Adrenal gland (tissue), 12 donors: ENCODE measurements around the gene SIK2. TPM values are rescaled to one million over a fixed set of nuclear protein-coding genes. Genes with fewer than 3 reads are reported as not detected.

Experiments
- DNase-seq, 7 donors: peaks; one replicate each; pipeline ENCODE4 v3.0.0-alpha.2; 2019 to 2020
- H3K27ac ChIP-seq, 5 donors: fragments of 200-600 bp; sonication (generic) in 4 of 5; 1 replicate in 3 of 5; 2 replicates in 2 of 5; pipeline versions ENCODE4 v1.5.1 to v1.8.0; 2016 to 2020; ENCODE audit warnings: mild to moderate bottlenecking in 1 of 5
- H3K27me3 ChIP-seq: fragments of 200-600 bp; 2 replicates; pipeline ENCODE4 v1.8.0; 2021
- H3K36me3 ChIP-seq, 2 donors: fragments of 200-600 bp; replicated peaks in 1 of 2; 1 replicate in 1 of 2; 2 replicates in 1 of 2; pipeline versions ENCODE4 v1.5.1 to v1.8.0; 2018 to 2022
- H3K4me1 ChIP-seq, 2 donors: fragments of 200-600 bp; replicated peaks in 1 of 2; 1 replicate in 1 of 2; 2 replicates in 1 of 2; pipeline versions ENCODE4 v1.5.1 to v1.8.0; 2018 to 2021
- H3K4me3 ChIP-seq, 4 donors: fragments of 200-600 bp; sonication (generic) in 3 of 4; one replicate each; pipeline ENCODE4 v1.5.1; 2016 to 2018
- H3K9me3 ChIP-seq, 3 donors: fragments of 200-600 bp; sonication (generic) in 1 of 3; replicated peaks in 1 of 3; 1 replicate in 2 of 3; 2 replicates in 1 of 3; pipeline versions ENCODE4 v1.5.1 to v1.8.0; 2016 to 2021
- POLR2A ChIP-seq, 2 donors: fragments of 450-650 bp; IDR thresholded peaks; one replicate each; pipeline ENCODE4 v1.6.1; 2017; ENCODE audit warnings: antibody characterized with exemption in 2 of 2, mild to moderate bottlenecking in 2 of 2, moderate library complexity in 1 of 2
- WGBS, 4 donors: extraction: QIAGEN DNeasy Blood & Tissue Kit in 2 of 4; methylation state at CpG; one replicate each; pipeline versions ENCODE4 v1.1.5 to v1.1.7; 2013 to 2017; 5-methylcytosine and 5-hydroxymethylcytosine counted together
- intact Hi-C, 2 donors: fragments of 100-400 bp; cut with DNase I; formaldehyde crosslinking; loops; one replicate each; pipeline versions ENCODE4 v1.14.1 to v1.15.0; 2022 to 2023
- polyA plus RNA-seq, 3 donors: library from polyadenylated mRNA; stranded (reverse); fragments of 200-250 nt in 2 of 3; fragments of 350-450 nt in 1 of 3; fragmentation: Illumina TruSeq in 1 of 3; extraction: RNeasy Lipid Tissue Mini Kit (QIAGEN cat#74804) in 1 of 3; gene quantifications; one replicate each; pipeline ENCODE4 v1.2.3, GENCODE V29; 2013 to 2014
- total RNA-seq, 9 donors: library from RNA; depleted of rRNA in 4 of 9; stranded (reverse); fragments of >200 nt in 4 of 9; fragments of 120-200 nt in 1 of 9; fragmentation: NEBNext Ultra II Directional in 1 of 9; extraction: Animal tissue kit (Norgen Biotek cat#: 25700) in 1 of 9; gene quantifications; one replicate each; pipeline versions ENCODE4 v1.1.0 to v1.2.4, GENCODE V29; 2013 to 2023
- TF ChIP-seq, protein P1 (sequence below), 6 experiments: fragments of 450-650 bp in 4 of 6; fragments of 200-600 bp in 2 of 6; sonication (generic) in 1 of 6; IDR thresholded peaks; 1 replicate in 5 of 6; 2 replicates in 1 of 6; pipeline versions ENCODE4 v1.5.1 to v1.8.0; 2016 to 2021; ENCODE audit warnings: antibody characterized with exemption in 6 of 6, mild to moderate bottlenecking in 2 of 6, moderate library complexity in 1 of 6
- donor health status: healthy with polysubstance abuse.
- donor health status: Bipolar disorder and iron deficiency.
- donor health status: DM: yes; HTN: yes; CAD: no.
- donor health status: DM: no; HTN: no; CAD: no.
- donor health status: DM: no; HTN: no; CAD: no.
- donor health status: DM: yes; HTN: yes; CAD: no.

SIK2 gene
- total and polyA plus RNA-seq, 12 donors, result 7.6 to 33.0 (median 25.3) TPM

DNA sequence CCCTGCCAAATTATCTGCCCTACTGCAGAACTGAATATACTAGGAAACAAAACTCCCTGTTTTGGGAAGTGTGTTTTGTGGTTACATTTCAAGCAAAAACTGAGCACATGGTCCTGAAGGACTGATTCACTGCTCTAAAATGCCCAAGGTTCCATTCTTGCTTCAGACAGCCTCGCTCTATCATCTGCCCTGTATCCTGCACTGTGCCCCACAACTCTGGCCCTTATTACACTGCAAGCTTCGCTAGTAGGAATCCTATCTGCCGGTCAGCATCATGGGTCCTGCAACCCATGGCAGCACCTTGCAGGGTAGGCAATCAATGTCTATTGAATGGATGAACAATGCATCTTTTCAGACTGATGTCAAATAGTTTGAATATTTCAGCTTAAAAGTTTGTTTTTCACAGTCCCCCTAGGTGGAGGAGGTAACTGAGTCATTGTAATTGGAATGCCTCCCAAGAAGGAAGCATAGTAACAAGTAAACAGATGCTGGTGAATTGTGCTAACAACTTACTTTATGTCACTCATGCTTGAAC lies 40.4 kb upstream of the SIK2 start:
- no peak for DNase-seq
- H3K4me1 ChIP-seq, result no peaks in the 10 kb centered on the region
- no peaks in the 10 kb centered on the region for H3K9me3 ChIP-seq
- no peak overlapping the region for H3K4me3 ChIP-seq
- intact Hi-C loops, result loop anchor here in 1 of 2 donors (10.0 kb wide), 1 partner anchor 283 kb away; no protein-coding TSS in a partner anchor
- H3K36me3 ChIP-seq, result no peaks in the 10 kb centered on the region
- no peak overlapping the region for H3K27ac ChIP-seq
- 54 to 85% (median 70%) methylated on average over 3 of the region's 3 CpGs for WGBS, 4 donors
- TF ChIP-seq POLR2A (IDR thresholded peaks at IDR 0.05), result no peak
- no peaks in the 10 kb centered on the region for H3K27me3 ChIP-seq

DNA sequence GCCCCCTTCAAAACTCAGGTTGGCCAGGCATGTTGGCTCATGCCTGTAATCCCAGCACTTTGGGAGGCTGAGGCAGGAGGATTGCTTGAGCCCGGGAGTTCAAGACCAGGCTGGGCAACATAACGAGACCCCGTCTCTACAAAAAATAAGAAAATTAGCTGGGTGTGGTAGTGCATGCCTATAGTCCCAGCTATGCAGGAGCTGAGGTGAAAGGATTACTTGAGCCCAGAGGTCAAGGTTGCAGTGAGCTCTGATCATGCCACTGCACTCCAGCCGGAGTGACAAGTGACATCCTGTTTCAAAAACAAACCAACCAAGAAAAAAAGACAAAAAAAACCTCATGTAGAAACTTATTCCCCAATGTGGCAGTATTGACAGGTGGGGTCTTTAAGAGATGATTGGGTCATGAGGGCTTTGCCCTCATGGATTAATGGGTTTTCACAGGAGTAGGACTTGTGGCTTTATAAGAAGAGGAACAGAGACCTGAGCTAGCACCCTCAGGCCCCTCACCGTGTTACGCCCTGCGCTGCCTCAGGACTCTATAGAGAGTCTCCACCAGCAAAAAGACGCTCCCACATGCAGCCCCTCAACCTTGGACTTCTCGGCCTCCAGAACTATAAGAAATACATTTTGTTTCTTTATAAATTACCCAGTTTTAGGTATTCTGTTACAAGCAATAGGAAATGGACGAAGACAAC lies 39.4 kb upstream of the SIK2 start:
- intact Hi-C loops, result loop anchor here in 1 of 2 donors (10.0 kb wide), 1 partner anchor 282 kb away; no protein-coding TSS in a partner anchor
- H3K4me1 ChIP-seq, result no peaks in the 10 kb centered on the region
- no peak overlapping the region for H3K27ac ChIP-seq
- H3K36me3 ChIP-seq, result no peaks in the 10 kb centered on the region
- no peak overlapping the region for H3K4me3 ChIP-seq
- 77 to 91% (median 86%) methylated on average over 10 of the region's 10 CpGs for WGBS, 4 donors
- no peak for DNase-seq
- TF ChIP-seq POLR2A (IDR thresholded peaks at IDR 0.05), result no peak
- TF ChIP-seq, protein P1, sequence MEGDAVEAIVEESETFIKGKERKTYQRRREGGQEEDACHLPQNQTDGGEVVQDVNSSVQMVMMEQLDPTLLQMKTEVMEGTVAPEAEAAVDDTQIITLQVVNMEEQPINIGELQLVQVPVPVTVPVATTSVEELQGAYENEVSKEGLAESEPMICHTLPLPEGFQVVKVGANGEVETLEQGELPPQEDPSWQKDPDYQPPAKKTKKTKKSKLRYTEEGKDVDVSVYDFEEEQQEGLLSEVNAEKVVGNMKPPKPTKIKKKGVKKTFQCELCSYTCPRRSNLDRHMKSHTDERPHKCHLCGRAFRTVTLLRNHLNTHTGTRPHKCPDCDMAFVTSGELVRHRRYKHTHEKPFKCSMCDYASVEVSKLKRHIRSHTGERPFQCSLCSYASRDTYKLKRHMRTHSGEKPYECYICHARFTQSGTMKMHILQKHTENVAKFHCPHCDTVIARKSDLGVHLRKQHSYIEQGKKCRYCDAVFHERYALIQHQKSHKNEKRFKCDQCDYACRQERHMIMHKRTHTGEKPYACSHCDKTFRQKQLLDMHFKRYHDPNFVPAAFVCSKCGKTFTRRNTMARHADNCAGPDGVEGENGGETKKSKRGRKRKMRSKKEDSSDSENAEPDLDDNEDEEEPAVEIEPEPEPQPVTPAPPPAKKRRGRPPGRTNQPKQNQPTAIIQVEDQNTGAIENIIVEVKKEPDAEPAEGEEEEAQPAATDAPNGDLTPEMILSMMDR (IDR thresholded peaks at IDR 0.05), result no peak
- H3K9me3 ChIP-seq, result no peaks in the 10 kb centered on the region
- H3K27me3 ChIP-seq, result no peaks in the 10 kb centered on the region

DNA sequence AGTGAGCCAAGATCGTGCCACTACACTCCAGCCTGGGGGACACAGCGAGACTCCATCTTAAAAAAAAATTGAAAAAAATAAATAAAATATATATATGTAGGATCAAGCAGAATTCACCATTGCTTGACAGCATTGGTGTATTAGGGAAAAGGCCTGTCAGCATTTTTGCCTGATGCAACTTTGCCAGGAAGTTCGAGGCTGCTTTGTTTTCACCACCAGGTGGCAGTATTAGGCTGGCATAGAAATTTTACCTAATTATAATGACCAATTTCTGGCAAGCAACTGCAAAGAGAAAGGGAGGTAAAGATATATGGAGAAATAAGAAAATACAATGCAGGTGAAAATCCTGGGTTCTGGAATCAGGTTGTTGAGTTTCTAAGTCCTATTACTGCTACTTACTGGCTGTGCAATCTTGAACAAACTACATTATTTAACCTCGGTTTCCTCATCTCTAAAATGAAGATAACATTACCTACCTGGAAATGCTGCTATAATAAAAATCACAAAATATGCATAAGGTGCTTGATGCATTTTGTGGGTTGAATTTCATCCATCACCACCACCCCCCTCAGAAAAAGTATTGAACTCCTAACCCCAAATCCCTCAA lies 37.0 kb upstream of the SIK2 start:
- TF ChIP-seq POLR2A (IDR thresholded peaks at IDR 0.05), result no peak
- TF ChIP-seq, protein P1 (IDR thresholded peaks at IDR 0.05), result peak; percentile 78 to 93 (median 82)
- Histone ChIP-seq H3K9me3 (no peaks in the 10 kb centered on the region), H3K4me1 (no peaks in the 10 kb centered on the region), H3K27ac (no peak overlapping the region), H3K36me3 (no peaks in the 10 kb centered on the region), H3K27me3 (no peaks in the 10 kb centered on the region), H3K4me3 (no peak overlapping the region)
- intact Hi-C loops, result loop anchor here in 1 of 2 donors (10.0 kb wide), 1 partner anchor 280 kb away; no protein-coding TSS in a partner anchor
- 61 to 66% (median 63%) methylated on average over 4 of the region's 4 CpGs for WGBS, 4 donors
- DNase-seq, result peak; percentile 59 to 90 (median 65)

DNA sequence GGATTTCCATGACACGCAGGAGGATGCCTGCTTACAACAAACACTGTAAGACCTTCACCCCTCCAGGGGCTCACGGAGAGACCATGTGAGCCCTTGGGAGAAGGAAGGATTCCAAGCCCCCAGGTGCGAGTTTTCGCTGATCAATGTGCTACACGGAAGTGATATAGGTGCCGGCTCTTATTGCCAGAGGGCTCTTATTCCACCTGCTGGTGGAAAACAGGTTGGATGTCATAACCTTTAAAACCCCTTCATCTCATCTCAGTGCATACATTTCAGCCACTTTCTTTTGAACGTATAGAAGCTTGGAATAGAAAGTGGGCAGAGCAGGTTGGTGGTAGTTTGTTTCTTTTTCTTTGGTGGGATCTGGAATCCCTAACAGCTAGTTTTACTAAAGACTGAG lies 35.9 kb upstream of the SIK2 start:
- intact Hi-C loops, result loop anchor here in 1 of 2 donors (10.0 kb wide), 1 partner anchor 278 kb away; no protein-coding TSS in a partner anchor
- H3K4me3 ChIP-seq, result no peak overlapping the region
- 72 to 79% (median 77%) methylated on average over 7 of the region's 7 CpGs for WGBS, 4 donors
- H3K9me3 ChIP-seq, result no peaks in the 10 kb centered on the region
- no peaks in the 10 kb centered on the region for H3K4me1 ChIP-seq
- DNase-seq, result no peak
- H3K27ac ChIP-seq, result no peak overlapping the region
- no peak for TF ChIP-seq POLR2A (IDR thresholded peaks at IDR 0.05)
- TF ChIP-seq, protein P1 (IDR thresholded peaks at IDR 0.05), result no peak
- H3K27me3 ChIP-seq, result no peaks in the 10 kb centered on the region
- no peaks in the 10 kb centered on the region for H3K36me3 ChIP-seq
